Mesenchymal stem cell (in vitro differentiated cells and primary cell): ENCODE results near the gene NEDD4L.

ENCODE experiments used
- DNase-seq: peaks from one replicate; pipeline ENCODE4 v3.0.0-alpha.2; 2013
- H2AFZ ChIP-seq: one replicate; pipeline ENCODE4 v1.6.1; 2013; ENCODE audit warnings: low read depth, mild to moderate bottlenecking, control low read depth, inconsistent platforms, low read length, moderate library complexity
- H2AK5ac ChIP-seq: 2 replicates; pipeline ENCODE4 v1.6.1; 2013; ENCODE audit warnings: low read length, moderate library complexity, mild to moderate bottlenecking, inconsistent platforms; ENCODE audit not compliant: severe bottlenecking
- H2BK120ac ChIP-seq: one replicate; pipeline ENCODE4 v1.6.1; 2013; ENCODE audit warnings: low read depth, mild to moderate bottlenecking, inconsistent platforms, low read length, moderate library complexity
- H2BK12ac ChIP-seq, 2 experiments: one replicate each; pipeline ENCODE4 v1.6.1; 2013; ENCODE audit warnings: inconsistent platforms in 2 of 2, low read length in 2 of 2, mild to moderate bottlenecking in 2 of 2, moderate library complexity in 2 of 2, control low read depth in 1 of 2
- H2BK15ac ChIP-seq: one replicate; pipeline ENCODE4 v1.6.1; 2013; ENCODE audit warnings: mild to moderate bottlenecking, low read depth, inconsistent platforms; ENCODE audit not compliant: poor library complexity, severe bottlenecking
- H2BK5ac ChIP-seq: 2 replicates; pipeline ENCODE4 v1.6.1; 2013; ENCODE audit warnings: low read depth, mild to moderate bottlenecking, low read length, control low read depth, inconsistent platforms; ENCODE audit not compliant: poor library complexity, severe bottlenecking
- H3K14ac ChIP-seq, 2 experiments: one replicate each; pipeline ENCODE4 v1.6.1; 2013; ENCODE audit warnings: inconsistent platforms in 2 of 2, low read length in 2 of 2, control low read depth in 1 of 2, mild to moderate bottlenecking in 1 of 2, moderate library complexity in 1 of 2
- H3K18ac ChIP-seq, 2 experiments: one replicate each; pipeline ENCODE4 v1.6.1; 2013; ENCODE audit warnings: inconsistent platforms in 2 of 2, low read length in 2 of 2, control low read depth in 1 of 2, low read depth in 1 of 2, mild to moderate bottlenecking in 1 of 2
- H3K23ac ChIP-seq, 2 experiments: one replicate each; pipeline ENCODE4 v1.6.1; 2013; ENCODE audit warnings: inconsistent platforms in 2 of 2, low read length in 2 of 2, mild to moderate bottlenecking in 2 of 2, moderate library complexity in 2 of 2, control low read depth in 1 of 2
- H3K27ac ChIP-seq: 2 replicates; pipeline ENCODE4 v1.5.1; 2013; ENCODE audit warnings: mild to moderate bottlenecking, moderate library complexity, low read length, control low read depth, inconsistent platforms; ENCODE audit not compliant: poor library complexity, severe bottlenecking
- H3K27me3 ChIP-seq, 2 experiments: 2 replicates each; pipeline versions ENCODE4 v1.6.1 to v1.7.0; 2013; ENCODE audit warnings: low read length in 2 of 2, mild to moderate bottlenecking in 2 of 2, moderate library complexity in 2 of 2, control low read depth in 1 of 2, inconsistent platforms in 1 of 2; ENCODE audit not compliant: control insufficient read depth in 1 of 2, insufficient read depth in 1 of 2
- H3K36me3 ChIP-seq, 2 experiments: 2 replicates each; pipeline versions ENCODE4 v1.6.1 to v1.7.0; 2013; ENCODE audit warnings: low read length in 2 of 2, control low read depth in 1 of 2, inconsistent platforms in 1 of 2, low read depth in 1 of 2, mild to moderate bottlenecking in 1 of 2; ENCODE audit not compliant: insufficient read depth in 2 of 2, control insufficient read depth in 1 of 2
- H3K4ac ChIP-seq, 2 experiments: one replicate each; pipeline ENCODE4 v1.6.1; 2013; ENCODE audit warnings: inconsistent platforms in 2 of 2, low read length in 2 of 2, mild to moderate bottlenecking in 2 of 2, moderate library complexity in 2 of 2, control low read depth in 1 of 2, low read depth in 1 of 2
- H3K4me1 ChIP-seq: 2 replicates; pipeline ENCODE4 v1.6.1; 2013; ENCODE audit warnings: low read depth, low read length, control low read depth; ENCODE audit not compliant: control insufficient read depth, insufficient read depth
- H3K4me2 ChIP-seq: 2 replicates; pipeline ENCODE4 v1.6.1; 2013; ENCODE audit warnings: low read length, mild to moderate bottlenecking, inconsistent platforms; ENCODE audit not compliant: poor library complexity, severe bottlenecking
- H3K4me3 ChIP-seq, 2 experiments: 2 replicates each; pipeline versions ENCODE4 v1.5.1 to v1.7.0; 2013; ENCODE audit warnings: low read length in 2 of 2, mild to moderate bottlenecking in 2 of 2, control low read depth in 1 of 2, low read depth in 1 of 2; ENCODE audit not compliant: insufficient read depth in 1 of 2
- H3K79me1 ChIP-seq: replicated peaks from 2 replicates; pipeline ENCODE4 v1.6.1; 2013; ENCODE audit warnings: mild to moderate bottlenecking, control low read depth, low read length, inconsistent platforms; ENCODE audit not compliant: poor library complexity, severe bottlenecking
- H3K9ac ChIP-seq: 2 replicates; pipeline ENCODE4 v1.7.0; 2013; ENCODE audit warnings: mild to moderate bottlenecking, low read length, moderate library complexity
- H3K9me3 ChIP-seq: 2 replicates; pipeline ENCODE4 v1.7.0; 2013; ENCODE audit warnings: mild to moderate bottlenecking, low read length; ENCODE audit not compliant: control insufficient read depth
- H4K8ac ChIP-seq: one replicate; pipeline ENCODE4 v1.6.1; 2013; ENCODE audit warnings: inconsistent platforms, mild to moderate bottlenecking, low read length, moderate library complexity
- H4K91ac ChIP-seq: one replicate; pipeline ENCODE4 v1.6.1; 2013; ENCODE audit warnings: mild to moderate bottlenecking, low read length, inconsistent platforms
- WGBS: methylation state at CpG from one replicate; pipeline ENCODE4 v1.1.7; 2013; ENCODE audit warnings: mixed read lengths; 5-methylcytosine and 5-hydroxymethylcytosine counted together

NEDD4L gene

GRCh38 chr18:58400331-58400870, 356.4 kb downstream of the NEDD4L start:
- Histone ChIP-seq H3K27me3 (no peaks in the 10 kb centered on the region), H4K91ac (no peak overlapping the region), H3K79me1 (peaks cover 1% of the 10 kb centered on the region), H2BK5ac (no peak overlapping the region), H2BK15ac (no peak overlapping the region), H3K14ac (no peak overlapping the region), H2AK5ac (no peak overlapping the region), H2BK12ac (no peak overlapping the region), H3K4ac (no peak overlapping the region), H3K23ac (no peak overlapping the region), H2AFZ (no peak overlapping the region), H3K27ac (no peak overlapping the region), H2BK120ac (no peak overlapping the region), H3K4me1 (peaks cover 2% of the 10 kb centered on the region), H3K36me3 (peaks cover 0 to 19% of the 10 kb centered on the region in 2 experiments), H3K4me3 (peak overlapping the region in 1 of 2 experiments; percentile 27), H3K9me3 (no peaks in the 10 kb centered on the region), H4K8ac (no peak overlapping the region), H3K4me2 (no peak overlapping the region), H3K18ac (no peak overlapping the region), H3K9ac (peak overlapping the region; percentile 79)
- DNase-seq: no peak
- WGBS: 90% methylated on average over 12 of the region's 14 CpGs

GRCh38 chr18:58401191-58401590, 357.2 kb downstream of the NEDD4L start:
- Histone ChIP-seq H2AFZ (no peak overlapping the region), H3K23ac (no peak overlapping the region), H2BK5ac (no peak overlapping the region), H2BK12ac (no peak overlapping the region), H4K91ac (no peak overlapping the region), H2BK120ac (no peak overlapping the region), H3K9ac (peak overlapping the region; percentile 79), H3K4me2 (no peak overlapping the region), H2AK5ac (no peak overlapping the region), H3K18ac (no peak overlapping the region), H3K4me1 (peaks cover 2% of the 10 kb centered on the region), H3K27ac (no peak overlapping the region), H3K4ac (no peak overlapping the region), H4K8ac (no peak overlapping the region), H3K36me3 (peaks cover 0 to 16% of the 10 kb centered on the region in 2 experiments), H2BK15ac (no peak overlapping the region), H3K4me3 (no peak overlapping the region), H3K14ac (no peak overlapping the region), H3K79me1 (peaks cover 1% of the 10 kb centered on the region), H3K27me3 (no peaks in the 10 kb centered on the region), H3K9me3 (no peaks in the 10 kb centered on the region)
- no peak for DNase-seq
- WGBS: 100% methylated on average over 2 of the region's 2 CpGs

GRCh38 chr18:58402247-58402646, 358.2 kb downstream of the NEDD4L start:
- 93% methylated on average over 8 of the region's 9 CpGs for WGBS
- no peak overlapping the region for H3K23ac ChIP-seq
- no peak overlapping the region for H3K4me3 ChIP-seq
- H3K4me2 ChIP-seq: no peak overlapping the region
- no peak overlapping the region for H3K4ac ChIP-seq
- no peak overlapping the region for H3K9ac ChIP-seq
- H3K27me3 ChIP-seq: no peaks in the 10 kb centered on the region
- peaks cover 1% of the 10 kb centered on the region for H3K79me1 ChIP-seq
- H3K4me1 ChIP-seq: peaks cover 2% of the 10 kb centered on the region
- no peak overlapping the region for H2BK12ac ChIP-seq
- H3K9me3 ChIP-seq: no peaks in the 10 kb centered on the region
- no peak overlapping the region for H2BK5ac ChIP-seq
- H3K14ac ChIP-seq: no peak overlapping the region
- no peak overlapping the region for H2BK120ac ChIP-seq
- no peak overlapping the region for H3K18ac ChIP-seq
- no peak overlapping the region for H4K91ac ChIP-seq
- H4K8ac ChIP-seq: no peak overlapping the region
- H2AK5ac ChIP-seq: no peak overlapping the region
- H3K36me3 ChIP-seq: peaks cover 0 to 14% of the 10 kb centered on the region in 2 experiments
- no peak overlapping the region for H3K27ac ChIP-seq
- H2AFZ ChIP-seq: no peak overlapping the region
- no peak overlapping the region for H2BK15ac ChIP-seq
- DNase-seq: no peak

GRCh38 chr18:58402951-58403702, 359.1 kb downstream of the NEDD4L start:
- no peak overlapping the region for H2BK12ac ChIP-seq
- no peak overlapping the region for H2BK5ac ChIP-seq
- no peak overlapping the region for H2BK15ac ChIP-seq
- H3K4me2 ChIP-seq: no peak overlapping the region
- H3K23ac ChIP-seq: no peak overlapping the region
- no peaks in the 10 kb centered on the region for H3K9me3 ChIP-seq
- H4K91ac ChIP-seq: no peak overlapping the region
- no peak overlapping the region for H3K14ac ChIP-seq
- DNase-seq: no peak
- no peak overlapping the region for H3K9ac ChIP-seq
- WGBS: 81% methylated on average over 13 of the region's 13 CpGs
- no peak overlapping the region for H2AK5ac ChIP-seq
- H3K4me1 ChIP-seq: peaks cover 2% of the 10 kb centered on the region
- no peak overlapping the region for H3K4me3 ChIP-seq
- peaks cover 0 to 11% of the 10 kb centered on the region in 2 experiments for H3K36me3 ChIP-seq
- no peak overlapping the region for H3K4ac ChIP-seq
- no peaks in the 10 kb centered on the region for H3K27me3 ChIP-seq
- no peak overlapping the region for H3K27ac ChIP-seq
- no peak overlapping the region for H2BK120ac ChIP-seq
- no peak overlapping the region for H3K18ac ChIP-seq
- peak overlapping the region; percentile 32 for H2AFZ ChIP-seq
- no peak overlapping the region for H4K8ac ChIP-seq
- H3K79me1 ChIP-seq: peaks cover 1% of the 10 kb centered on the region
